ENCODE data around the gene HOXA1. TPM values are rescaled to one million over a fixed set of nuclear protein-coding genes. Genes with fewer than 3 reads are reported as not detected.

HOXA1 gene
- polyA plus RNA-seq, 3 donors from 2014 or later = 0.62 TPM; not detected in 2

DNA sequence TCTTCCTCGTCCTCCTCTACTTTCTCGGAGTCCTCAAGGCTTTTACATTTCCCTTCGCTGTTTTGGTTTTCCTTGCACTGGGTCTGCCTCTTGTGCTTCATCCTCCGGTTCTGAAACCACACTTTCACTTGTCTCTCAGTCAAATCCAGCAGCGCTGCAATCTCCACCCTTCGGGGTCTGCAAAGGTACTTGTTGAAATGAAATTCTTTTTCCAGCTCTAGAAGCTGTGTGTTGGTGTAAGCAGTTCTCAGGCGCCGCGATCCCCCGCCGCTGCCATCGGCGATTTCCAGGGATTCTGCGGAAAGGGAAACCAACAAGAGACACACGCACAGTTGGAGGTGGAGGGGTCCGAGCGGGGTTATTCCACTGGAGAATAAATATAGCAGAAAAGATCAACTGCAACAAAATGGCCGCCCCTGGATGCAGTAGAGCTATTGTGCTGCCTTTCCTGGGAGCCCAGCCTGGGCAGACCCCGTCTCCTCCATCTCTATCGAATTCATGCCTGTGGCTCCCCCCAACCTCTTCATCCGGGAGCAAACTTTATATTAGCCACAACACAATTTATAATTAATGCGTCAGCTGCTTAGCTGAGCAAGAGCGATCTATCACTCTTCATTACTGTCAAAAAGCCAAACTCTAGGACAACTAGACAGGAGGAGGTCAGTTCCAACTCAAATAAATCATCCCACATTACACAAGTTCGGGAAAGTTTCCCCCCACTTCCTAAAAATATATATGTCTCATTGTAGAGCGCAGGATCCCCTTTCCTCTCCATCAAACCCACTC is 5.6 kb upstream of the HOXA1 start:
- DNase-seq = no peak
- H3K27ac Mint-ChIP-seq = no peak overlapping the region
- H3K27me3 Mint-ChIP-seq (ENCODE audit: low read depth in 3 of 3) = peaks cover 18 to 23% (median 21%) of the 10 kb centered on the region in 3 donors
- H3K4me1 Mint-ChIP-seq = peaks cover 32 to 47% of the 10 kb centered on the region in 2 donors
- peak overlapping the region in 3 of 5 donors; percentile 27 to 40 (median 39) for H3K4me3 Mint-ChIP-seq
- H3K9me3 Mint-ChIP-seq = no peaks in the 10 kb centered on the region
- H3K36me3 Mint-ChIP-seq = peaks cover 23 to 41% (median 34%) of the 10 kb centered on the region in 3 donors

- Mint-ChIP-seq H3K36me3 (peaks cover 23 to 41% (median 34%) of the 10 kb centered on the region in 3 donors), H3K4me1 (peaks cover 33 to 48% of the 10 kb centered on the region in 2 donors), H3K27ac (peak overlapping the region in 1 of 6 donors; percentile 31), H3K4me3 (no peak overlapping the region), H3K9me3 (no peaks in the 10 kb centered on the region), H3K27me3 (ENCODE audit: low read depth in 3 of 3) (peaks cover 20 to 27% (median 21%) of the 10 kb centered on the region in 3 donors)
- DNase-seq = no peak
Measured at GRCh38 chr7:27100694-27101170, 4.9 kb upstream of the HOXA1 start.

DNA sequence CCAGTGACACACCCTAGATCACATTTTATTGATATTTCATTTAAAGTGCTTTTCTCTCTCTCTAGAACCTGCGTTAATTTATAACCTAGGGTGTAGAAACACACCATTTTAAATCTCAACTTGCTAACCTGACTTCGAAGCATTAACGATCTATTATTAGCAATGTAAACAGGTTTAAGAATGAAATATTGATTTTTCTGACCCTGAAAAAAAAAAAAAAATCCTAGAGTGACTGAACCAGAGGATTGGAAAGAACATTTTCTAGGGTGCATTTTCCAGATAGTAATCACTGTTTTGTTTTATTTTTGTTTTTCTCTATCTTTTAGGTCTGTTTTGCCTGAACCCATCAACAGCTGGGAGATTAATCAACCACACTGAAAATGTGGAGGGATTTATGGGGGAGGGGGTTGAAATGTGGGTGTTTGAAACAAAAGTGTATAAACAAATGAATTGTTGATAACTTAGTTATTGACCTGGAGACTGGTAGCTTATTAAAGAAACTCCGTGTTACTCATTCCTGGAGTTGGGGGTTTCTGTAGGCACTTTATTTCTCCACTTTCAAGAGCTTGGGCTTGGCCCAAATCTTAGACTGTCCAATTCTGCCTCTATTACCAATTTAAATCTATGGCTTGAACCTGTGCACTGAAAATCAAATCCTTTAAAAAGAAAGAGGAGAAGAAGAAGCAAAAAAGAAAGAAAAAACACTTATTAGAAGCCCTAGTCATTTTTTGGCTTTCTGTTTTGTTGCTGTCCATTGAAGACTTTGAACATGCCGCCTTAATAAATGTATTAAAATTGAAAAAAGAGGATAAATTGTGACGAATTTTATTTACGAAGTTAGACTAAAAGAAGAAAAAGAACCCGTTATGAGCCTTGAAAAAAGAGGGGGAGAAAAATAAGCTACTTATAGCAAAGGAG is 3.9 kb upstream of the HOXA1 start:
- peaks cover 42 to 58% of the 10 kb centered on the region in 2 donors for H3K4me1 Mint-ChIP-seq
- DNase-seq = no peak
- H3K36me3 Mint-ChIP-seq = peaks cover 23 to 41% (median 34%) of the 10 kb centered on the region in 3 donors
- H3K4me3 Mint-ChIP-seq = no peak overlapping the region
- no peaks in the 10 kb centered on the region for H3K9me3 Mint-ChIP-seq
- peaks cover 26 to 32% (median 26%) of the 10 kb centered on the region in 3 donors for H3K27me3 Mint-ChIP-seq (ENCODE audit: low read depth in 3 of 3)
- no peak overlapping the region for H3K27ac Mint-ChIP-seq

- H3K27ac Mint-ChIP-seq = peak overlapping the region in 1 of 6 donors; percentile 35
- DNase-seq = no peak
Measured at GRCh38 chr7:27098578-27099451, 3.0 kb upstream of the HOXA1 start.

DNA sequence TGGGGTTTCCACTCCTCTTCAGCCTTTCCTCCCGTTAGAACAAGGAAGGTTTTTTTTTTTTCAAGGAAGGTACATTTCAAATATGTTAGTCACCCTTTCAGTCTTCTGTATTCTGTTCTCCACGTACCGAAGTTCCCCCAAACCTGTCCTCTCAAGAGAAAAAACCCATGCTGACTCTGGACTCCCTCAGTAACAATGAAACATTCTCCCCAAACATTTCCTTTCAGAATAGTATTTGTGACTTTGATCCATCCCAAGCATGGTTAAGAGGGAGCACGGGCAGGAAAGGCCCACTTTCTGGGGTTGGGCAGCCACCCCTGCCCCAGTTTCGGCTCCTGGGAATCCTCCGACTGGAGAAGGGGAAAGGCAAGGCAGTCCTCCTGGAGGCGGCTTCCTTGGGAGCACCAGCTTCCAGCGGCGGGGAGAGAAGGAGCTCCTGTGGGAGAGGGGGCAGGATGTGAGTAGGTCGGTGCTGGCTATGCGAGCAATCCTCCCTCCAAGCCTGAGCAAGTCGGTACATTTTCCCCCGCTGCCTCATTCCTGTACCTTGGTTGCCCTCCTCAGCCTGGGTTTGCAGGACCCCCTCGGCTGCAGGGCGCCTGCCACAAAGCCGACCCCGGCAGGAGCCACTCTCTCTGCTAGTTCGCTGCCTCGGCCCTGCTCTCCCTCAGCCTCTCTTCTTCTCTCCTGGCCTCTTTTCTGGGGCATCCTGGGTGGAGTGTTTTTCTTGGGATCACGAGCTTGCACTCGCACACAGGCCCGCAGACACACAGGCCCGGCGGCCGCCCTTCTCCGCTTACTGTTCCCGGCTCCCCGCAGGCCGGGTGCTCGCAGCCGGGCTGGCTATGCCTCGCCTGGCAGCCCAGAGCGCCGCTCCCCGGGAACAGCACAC is 2.1 kb upstream of the HOXA1 start:
- Mint-ChIP-seq H3K36me3 (peaks cover 23 to 35% (median 29%) of the 10 kb centered on the region in 3 donors), H3K4me1 (peaks cover 44 to 64% of the 10 kb centered on the region in 2 donors), H3K9me3 (no peaks in the 10 kb centered on the region), H3K27me3 (ENCODE audit: low read depth in 3 of 3) (peaks cover 19 to 24% (median 24%) of the 10 kb centered on the region in 3 donors), H3K4me3 (peak overlapping the region; percentile 88 to 96 (median 91)), H3K27ac (peak overlapping the region in 2 of 6 donors; percentile 57 to 72)
- no peak for DNase-seq

More at GRCh38 chr7:27098578-27099451, 3.0 kb upstream of the HOXA1 start:
- peaks cover 25 to 29% (median 26%) of the 10 kb centered on the region in 3 donors for H3K27me3 Mint-ChIP-seq (ENCODE audit: low read depth in 3 of 3)
- H3K9me3 Mint-ChIP-seq = no peaks in the 10 kb centered on the region
- H3K4me1 Mint-ChIP-seq = peaks cover 45 to 64% of the 10 kb centered on the region in 2 donors
- peak overlapping the region in 4 of 5 donors; percentile 15 to 30 (median 21) for H3K4me3 Mint-ChIP-seq
- peaks cover 23 to 39% (median 30%) of the 10 kb centered on the region in 3 donors for H3K36me3 Mint-ChIP-seq

DNA sequence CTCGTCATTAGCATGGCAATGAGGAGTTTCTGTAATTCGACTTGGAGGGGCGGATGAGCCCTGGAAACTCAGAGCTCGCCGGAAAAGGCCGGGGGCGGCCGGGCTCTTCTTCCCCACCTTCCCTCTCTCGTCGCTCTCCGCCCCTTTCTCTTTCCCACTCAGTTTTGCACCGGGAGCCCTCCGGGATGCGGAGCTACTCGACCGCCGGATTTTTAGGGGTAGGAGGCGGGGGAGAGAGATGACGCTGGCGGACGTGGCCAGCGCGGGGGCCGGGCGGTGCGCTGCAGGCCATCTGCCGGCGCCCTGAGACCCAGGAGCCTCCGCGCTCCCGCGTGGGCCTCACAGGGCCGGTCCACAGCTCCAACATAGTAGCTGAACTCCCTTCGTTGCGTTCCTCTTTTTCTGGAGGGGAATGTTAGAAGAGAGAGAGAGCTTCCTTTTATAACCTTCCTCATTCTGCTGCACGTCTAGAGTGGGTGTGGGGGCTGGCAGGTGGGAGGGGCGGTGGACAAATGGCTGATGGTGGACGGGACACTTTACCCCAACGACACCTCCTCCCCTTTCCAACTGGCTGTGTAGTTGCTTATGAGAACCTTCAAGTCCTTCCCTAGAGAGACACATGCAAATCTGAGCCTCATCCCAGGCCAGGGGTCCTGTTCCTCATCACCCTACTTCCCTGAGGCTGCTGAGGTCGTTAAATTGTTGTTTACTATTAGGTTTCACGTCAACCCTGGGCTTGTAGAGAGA is 1.1 kb upstream of the HOXA1 start:
- peaks cover 23 to 31% (median 29%) of the 10 kb centered on the region in 3 donors for H3K36me3 Mint-ChIP-seq
- peak overlapping the region; percentile 65 to 88 (median 76) for H3K27ac Mint-ChIP-seq
- H3K9me3 Mint-ChIP-seq = no peaks in the 10 kb centered on the region
- H3K27me3 Mint-ChIP-seq (ENCODE audit: low read depth in 3 of 3) = peaks cover 12 to 19% (median 17%) of the 10 kb centered on the region in 3 donors
- peak; percentile 17 to 22 (median 17) for DNase-seq
- H3K4me3 Mint-ChIP-seq = peak overlapping the region; percentile 88 to 96 (median 91)
- H3K4me1 Mint-ChIP-seq = peaks cover 36 to 55% of the 10 kb centered on the region in 2 donors

DNA sequence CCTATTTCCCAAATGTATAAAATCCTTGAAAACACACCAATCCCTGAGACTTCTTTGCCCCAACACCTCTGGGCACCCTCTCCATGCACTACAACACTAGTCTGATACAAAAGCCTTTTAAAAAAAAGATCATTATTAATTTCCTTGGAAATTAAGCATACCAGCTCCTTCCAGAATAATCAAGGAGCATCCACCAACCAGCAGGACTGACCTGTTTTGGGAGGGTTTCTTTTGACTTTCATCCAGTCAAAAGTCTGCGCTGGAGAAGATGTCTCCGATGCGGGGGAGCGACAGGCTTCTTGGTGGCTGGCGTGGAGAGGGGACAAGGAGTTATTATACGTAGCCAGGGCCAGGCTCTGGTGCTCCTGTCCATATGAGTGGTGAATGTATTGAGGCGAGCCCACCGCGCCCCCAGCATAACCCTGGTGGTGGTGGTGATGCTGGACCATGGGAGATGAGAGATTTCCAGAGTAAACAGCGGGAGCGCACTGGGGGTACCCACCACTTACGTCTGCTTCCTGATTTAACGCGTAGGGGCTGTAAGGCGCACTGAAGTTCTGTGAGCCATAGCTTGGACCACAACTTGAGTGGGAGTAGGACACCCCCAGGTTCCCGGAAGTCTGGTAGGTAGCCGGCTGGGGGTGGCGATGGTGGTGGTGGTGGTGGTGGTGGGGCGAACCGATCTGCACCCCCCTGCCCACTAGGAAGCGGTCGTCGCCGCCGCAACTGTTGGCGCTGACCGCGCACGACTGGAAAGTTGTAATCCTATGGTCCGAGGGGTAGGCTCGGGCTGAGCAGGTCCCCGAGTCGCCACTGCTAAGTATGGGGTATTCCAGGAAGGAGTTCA is 527 bp downstream of the HOXA1 start:
- DNase-seq = peak; percentile 50 to 54 (median 51)
- Mint-ChIP-seq H3K36me3 (peaks cover 14 to 17% (median 15%) of the 10 kb centered on the region in 3 donors), H3K27ac (peak overlapping the region; percentile 72 to 89 (median 86)), H3K9me3 (no peaks in the 10 kb centered on the region), H3K4me1 (peaks cover 31 to 48% of the 10 kb centered on the region in 2 donors), H3K27me3 (ENCODE audit: low read depth in 3 of 3) (peaks cover 13 to 21% (median 19%) of the 10 kb centered on the region in 3 donors), H3K4me3 (peak overlapping the region; percentile 91 to 97 (median 94))

DNA sequence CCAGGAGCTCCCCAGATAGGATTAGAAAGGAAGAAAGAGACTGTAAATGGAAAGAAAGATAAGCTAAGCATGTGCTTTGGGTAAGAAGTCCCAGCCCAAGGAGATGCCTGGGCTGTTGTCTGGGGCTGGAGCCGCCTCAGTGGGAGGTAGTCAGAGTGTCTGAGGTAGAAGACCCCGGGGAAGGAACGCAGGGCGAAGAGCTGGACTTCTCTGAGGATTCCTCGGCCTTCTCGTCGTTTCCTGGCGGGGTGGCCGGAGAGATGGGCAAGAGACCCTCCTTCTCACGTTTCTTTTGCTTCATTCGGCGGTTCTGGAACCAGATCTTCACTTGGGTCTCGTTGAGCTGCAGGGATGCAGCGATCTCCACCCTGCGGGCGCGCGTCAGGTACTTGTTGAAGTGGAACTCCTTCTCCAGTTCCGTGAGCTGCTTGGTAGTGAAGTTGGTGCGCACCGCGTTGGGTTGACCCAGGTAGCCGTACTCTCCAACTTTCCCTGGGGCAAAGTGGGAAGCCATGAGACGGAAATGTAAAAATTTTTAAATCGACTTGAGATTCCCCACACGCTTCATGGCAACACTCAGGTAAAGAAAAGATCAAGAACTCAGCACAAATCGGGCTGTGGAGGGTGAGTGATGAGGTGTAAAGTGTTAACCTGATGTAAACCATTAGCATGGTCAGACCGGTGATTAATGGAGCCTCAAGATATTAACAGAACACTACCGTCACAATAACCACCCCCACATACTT is 1.3 kb downstream of the HOXA1 start:
- peaks cover 13 to 29% (median 19%) of the 10 kb centered on the region in 3 donors for H3K27me3 Mint-ChIP-seq (ENCODE audit: low read depth in 3 of 3)

GRCh38 chr7:27093184-27093895 is 2.5 kb downstream of the HOXA1 start:
- no peak overlapping the region for H3K4me3 Mint-ChIP-seq
- H3K27me3 Mint-ChIP-seq (ENCODE audit: low read depth in 3 of 3) = peaks cover 18 to 31% (median 26%) of the 10 kb centered on the region in 3 donors
- H3K9me3 Mint-ChIP-seq = no peaks in the 10 kb centered on the region
- no peak for DNase-seq
- no peaks in the 10 kb centered on the region for H3K36me3 Mint-ChIP-seq
- no peak overlapping the region for H3K27ac Mint-ChIP-seq
- H3K4me1 Mint-ChIP-seq = peaks cover 25 to 43% of the 10 kb centered on the region in 2 donors

More for the DNA sequence above, 1.3 kb downstream of the HOXA1 start:
- no peak for DNase-seq
- no peaks in the 10 kb centered on the region for H3K9me3 Mint-ChIP-seq
- H3K4me3 Mint-ChIP-seq = peak overlapping the region; percentile 91 to 97 (median 94)
- H3K27ac Mint-ChIP-seq = peak overlapping the region in 2 of 6 donors; percentile 72 to 89
- peaks cover 31 to 48% of the 10 kb centered on the region in 2 donors for H3K4me1 Mint-ChIP-seq
- H3K36me3 Mint-ChIP-seq = peaks cover 7 to 9% (median 8%) of the 10 kb centered on the region in 3 donors

DNA sequence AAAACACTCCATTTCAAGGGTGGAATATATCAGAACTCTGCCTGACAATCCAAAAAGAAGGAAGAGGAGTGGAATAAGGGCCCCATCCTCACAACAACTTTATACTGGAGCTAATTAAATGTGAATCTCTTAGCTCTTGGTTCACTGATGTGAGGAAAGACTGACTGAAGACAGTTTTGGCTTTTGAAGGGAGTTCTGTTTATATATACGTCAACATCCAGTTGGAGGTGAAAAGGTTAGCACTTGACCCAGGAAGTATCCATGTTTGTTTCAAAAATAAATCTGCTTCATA is 3.0 kb downstream of the HOXA1 start:
- Mint-ChIP-seq H3K4me1 (peaks cover 25 to 41% of the 10 kb centered on the region in 2 donors), H3K4me3 (no peak overlapping the region), H3K27me3 (ENCODE audit: low read depth in 3 of 3) (peaks cover 20 to 31% (median 26%) of the 10 kb centered on the region in 3 donors), H3K9me3 (no peaks in the 10 kb centered on the region), H3K36me3 (no peaks in the 10 kb centered on the region), H3K27ac (no peak overlapping the region)
- no peak for DNase-seq

All from immature natural killer cell (primary cell).